GDM1 (cell line): ENCODE data around the gene DKKL1.
A peak's percentile ranks its signal among the peaks of the same experiment; 100 is the strongest.
"Not testable (repeated sequence)": the region's sequence is repeated elsewhere in the genome, so short reads cannot be mapped to it uniquely, and the experiment has no call there.

Source experiments
- DNase-seq: peaks from one replicate; lab custom pipeline; 2025; lab: John Stamatoyannopoulos, UW

DKKL1 gene

GRCh38 chr19:49363268-49364082 lies at the start of gene DKKL1:
DKKL1 (plus strand) TSS chr19:49363877; CDS start chr19:49363999, 122 bp downstream.
- DNase-seq = no peak

DNA sequence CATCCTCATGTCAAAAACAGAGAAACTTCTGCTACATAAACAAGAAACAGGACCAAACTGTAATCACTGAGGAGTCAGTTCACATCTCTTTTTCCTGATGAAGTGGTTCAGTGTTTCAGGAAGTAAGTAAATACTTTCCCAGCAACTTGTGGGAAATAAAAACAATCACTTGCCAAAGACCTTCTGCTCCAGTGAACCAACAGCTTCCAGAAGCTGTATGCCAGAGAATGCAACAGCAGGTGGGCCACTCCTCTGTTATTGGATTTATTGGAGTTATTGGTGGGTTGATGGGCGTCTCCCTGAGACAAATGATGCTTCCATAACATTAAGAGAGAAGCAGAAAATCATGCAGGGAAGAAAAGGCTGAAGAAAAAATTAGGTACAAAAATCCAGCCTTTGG lies 48.6 kb upstream of the DKKL1 start:
- no peak for DNase-seq

DNA sequence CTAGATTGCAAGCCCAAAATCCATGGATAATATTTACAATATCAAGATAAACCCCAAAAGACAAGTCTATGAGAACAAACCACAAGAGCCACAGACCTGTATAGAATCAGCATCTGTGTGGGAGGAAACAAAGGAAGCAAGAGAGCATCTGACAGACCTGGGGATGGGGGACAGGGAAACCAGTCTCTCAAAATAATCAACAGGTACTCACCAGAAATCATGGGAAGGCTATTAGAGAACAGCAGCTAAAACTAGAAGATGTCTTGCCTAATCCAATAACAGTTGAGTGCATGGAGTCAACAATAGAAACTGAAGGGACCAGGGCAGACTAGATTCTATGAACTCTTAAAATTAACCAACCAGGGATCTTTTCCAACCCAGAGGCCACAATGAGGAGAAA lies 47.4 kb upstream of the DKKL1 start:
- DNase-seq = no peak

DNA sequence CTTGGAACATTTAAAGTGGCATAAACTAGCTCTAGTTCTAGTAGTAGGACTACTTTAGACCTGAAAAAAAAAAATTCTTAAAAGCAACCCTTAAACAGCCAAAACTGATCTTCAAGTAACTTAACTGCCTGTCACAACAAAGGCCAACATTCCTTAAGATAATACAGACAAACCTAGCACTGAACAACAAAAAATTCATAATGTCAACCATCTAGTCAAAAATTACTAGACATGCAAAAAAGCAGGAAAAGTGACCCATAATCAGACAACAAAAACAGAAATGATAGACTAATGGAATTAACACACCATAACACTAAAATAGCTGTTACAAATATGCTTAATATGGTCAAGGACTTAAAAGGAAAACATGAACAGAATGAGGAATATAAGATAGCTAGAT lies 45.4 kb upstream of the DKKL1 start:
- DNase-seq = no peak

DNA sequence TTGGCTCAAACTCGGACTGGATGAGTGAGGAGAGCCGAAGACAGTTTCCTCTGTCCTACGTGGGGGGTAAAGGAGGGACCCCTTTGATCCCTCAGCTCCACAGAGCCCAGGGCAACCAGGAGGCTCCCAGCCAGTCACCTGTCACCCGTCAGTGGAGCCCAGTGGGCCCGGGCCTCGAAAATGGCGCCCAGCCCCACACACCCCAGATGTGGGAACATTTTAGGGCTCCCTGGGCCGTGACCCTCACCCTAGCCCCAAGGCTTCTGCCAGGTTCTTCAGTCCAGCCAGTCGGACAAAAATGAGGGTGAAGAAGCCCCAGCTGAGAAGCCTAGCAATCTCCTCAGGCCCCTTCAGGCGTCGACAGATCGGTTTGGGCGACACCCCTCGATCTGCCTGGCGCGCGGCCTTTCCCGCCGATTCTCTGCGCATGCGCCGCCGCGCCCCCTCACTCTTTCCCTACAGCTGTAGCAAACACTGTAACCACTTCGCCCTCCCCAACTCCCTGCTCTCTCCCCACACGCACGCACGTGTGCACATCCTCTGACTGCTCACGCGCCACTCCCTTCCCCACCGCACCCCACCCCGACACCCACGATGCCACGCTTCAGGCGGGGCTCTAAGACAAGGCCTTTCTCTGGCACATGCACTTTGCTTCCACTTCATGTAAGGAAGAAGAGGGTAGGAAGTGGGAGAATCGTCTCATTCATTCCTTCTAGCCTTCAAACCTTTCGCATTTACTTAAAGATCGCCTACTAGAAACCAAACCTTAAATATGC lies 38.7 kb upstream of the DKKL1 start, which contains the start of gene SLC6A16:
TSS of gene SLC6A16 (minus strand) at position 391 of the 776 bp plus-strand sequence. CDS start 13,844 bp downstream, outside the sequence.
- DNase-seq = no peak

DNA sequence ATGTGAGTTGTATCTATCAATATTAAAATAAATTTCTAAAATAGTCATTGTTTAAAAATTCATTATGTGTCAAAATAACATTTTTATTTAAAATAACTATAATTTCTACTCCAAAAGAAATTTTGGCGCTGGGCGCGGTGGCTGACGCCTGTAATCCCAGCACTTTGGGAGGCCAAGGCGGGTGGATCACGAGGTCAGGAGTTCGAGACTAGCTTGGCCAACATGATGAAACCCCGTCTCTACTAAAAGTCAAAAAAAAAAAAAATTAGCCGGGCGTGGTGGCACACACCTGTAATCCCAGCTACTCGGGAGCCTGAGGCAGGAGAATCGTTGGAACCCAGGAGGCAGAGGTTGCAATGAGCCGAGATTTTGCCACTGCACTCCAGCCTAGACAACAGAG lies 37.9 kb upstream of the DKKL1 start:
- not testable (repeated sequence) for DNase-seq

DNA sequence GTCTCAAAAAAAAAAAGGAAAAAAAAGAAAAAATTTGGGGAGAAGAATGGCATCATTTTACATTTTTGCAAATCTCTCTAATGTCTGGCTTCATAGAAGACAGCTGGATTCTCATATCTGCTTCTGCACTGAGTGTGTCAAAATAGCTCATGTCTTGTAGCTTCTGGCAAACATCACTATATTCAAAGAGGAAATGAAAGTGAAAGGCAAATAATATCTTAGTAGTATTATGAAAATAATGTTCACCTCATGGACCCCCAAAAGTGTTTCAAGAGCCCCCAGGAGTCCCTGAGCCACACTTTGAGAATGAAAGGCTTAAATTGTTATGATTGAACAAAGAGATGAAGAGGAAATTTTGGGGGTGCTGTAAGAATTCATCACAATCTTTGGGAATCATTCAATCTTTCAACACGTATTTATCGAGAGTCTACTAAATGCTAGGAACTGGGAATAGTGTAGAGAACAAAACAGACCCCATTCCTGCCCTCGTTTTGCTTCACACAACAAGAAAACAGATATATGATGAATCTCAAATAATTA lies 37.4 kb upstream of the DKKL1 start:
- DNase-seq = no peak

- DNase-seq = peak; percentile 25
Measured at GRCh38 chr19:49327878-49328544, 35.7 kb upstream of the DKKL1 start.

- DNase-seq = no peak
Measured at GRCh38 chr19:49328741-49329140, 34.9 kb upstream of the DKKL1 start.

DNA sequence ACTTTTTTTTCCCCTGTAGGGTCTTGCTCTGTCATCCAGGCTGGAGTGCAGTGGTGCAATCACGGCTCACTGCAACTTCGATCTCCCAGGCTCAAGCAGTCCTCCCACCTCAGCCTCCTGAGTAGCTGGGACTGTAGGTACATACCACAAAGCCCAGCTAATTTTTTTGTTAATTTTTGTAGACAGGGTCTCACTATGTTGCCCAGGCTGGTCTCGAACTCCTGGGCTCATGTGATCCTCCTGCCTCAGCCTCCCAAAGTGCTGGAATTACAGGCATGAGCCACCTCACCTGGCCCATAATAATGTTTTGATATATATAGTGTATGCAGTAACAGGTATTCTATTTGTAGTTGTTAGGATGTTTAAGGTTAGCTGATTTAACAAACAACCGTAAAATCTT lies 32.5 kb upstream of the DKKL1 start:
- DNase-seq = not testable (repeated sequence)

DNA sequence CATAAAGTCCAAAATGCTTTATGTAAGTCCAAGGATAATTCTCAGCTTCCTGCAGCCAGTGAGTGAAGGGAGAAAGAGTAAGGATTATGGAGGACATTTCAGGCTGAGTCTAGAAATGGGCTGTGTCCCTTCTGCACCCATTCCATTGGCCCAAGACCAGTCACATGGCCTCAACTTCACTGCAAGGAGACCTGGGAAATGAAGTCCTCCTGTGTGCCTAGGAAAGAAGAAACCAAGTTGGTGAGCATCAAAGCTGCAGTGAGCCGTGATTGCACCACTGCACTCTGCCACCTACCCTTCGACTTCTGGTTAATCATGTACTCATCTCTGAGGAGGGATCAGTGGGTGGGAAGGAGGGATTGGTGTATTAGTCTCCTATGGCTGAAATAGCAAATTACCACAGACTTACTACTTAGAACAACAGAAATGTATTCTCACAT lies 32.0 kb upstream of the DKKL1 start:
- peak; percentile 48 for DNase-seq

DNA sequence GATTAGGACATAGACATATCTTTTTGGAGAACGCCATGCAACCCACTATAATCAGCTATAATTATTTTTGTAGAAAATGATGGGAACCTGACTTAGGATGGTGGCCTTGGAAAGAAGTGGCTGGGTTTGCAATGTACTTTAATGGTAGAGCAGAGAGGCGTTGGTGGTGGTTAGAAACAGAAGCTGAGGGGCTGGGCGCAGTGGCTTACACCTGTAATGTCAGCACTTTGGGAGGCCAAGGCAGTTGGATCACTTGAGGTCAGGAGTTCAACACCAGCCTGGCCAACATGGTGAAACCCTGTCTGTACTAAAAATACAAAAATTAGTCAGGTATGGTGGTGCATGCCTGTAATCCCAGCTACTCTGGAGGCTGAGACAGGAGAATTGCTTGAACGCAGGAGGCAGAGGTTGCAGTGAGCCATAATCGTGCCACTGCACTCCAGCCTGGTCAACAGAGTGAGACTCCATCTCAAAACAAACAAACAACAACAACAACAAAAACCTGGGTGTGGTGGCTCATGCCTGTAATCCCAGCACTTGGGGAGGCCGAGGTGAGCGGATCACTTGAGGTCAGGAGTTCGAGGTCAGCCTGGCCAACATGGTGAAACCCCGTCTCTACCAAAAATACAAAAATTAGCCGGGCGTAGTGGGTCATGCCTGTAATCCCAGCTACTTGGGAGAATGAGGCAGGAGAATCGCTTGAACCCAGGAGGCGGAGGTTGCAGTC lies 30.8 kb upstream of the DKKL1 start:
- not testable (repeated sequence) for DNase-seq

- peak; percentile 9 for DNase-seq
Measured at GRCh38 chr19:49333418-49333805, 30.3 kb upstream of the DKKL1 start.

DNA sequence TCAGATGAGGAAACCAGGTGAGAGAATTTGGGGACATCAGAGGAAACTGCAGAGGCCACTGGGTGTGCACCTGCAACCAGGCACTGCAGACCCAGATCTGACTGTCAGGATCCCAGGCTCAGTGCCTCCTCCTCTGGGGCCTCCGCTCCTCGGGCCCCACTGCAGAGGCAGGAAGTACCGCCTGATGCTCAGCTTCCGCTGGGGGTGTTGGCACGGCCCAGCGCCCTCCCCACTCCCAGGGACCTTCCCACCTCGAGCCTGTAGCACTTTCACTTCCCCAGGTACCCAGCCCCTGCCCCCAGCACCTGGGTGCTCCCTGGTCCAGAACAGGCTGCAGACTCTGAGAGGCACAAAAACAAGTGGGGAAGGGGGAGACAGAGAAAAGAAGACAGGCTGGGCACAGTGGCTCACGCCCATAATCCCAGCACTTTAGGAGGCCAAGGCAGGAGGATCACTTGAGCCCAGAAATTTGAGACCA lies 29.8 kb upstream of the DKKL1 start:
- DNase-seq = peak; percentile 67

DNA sequence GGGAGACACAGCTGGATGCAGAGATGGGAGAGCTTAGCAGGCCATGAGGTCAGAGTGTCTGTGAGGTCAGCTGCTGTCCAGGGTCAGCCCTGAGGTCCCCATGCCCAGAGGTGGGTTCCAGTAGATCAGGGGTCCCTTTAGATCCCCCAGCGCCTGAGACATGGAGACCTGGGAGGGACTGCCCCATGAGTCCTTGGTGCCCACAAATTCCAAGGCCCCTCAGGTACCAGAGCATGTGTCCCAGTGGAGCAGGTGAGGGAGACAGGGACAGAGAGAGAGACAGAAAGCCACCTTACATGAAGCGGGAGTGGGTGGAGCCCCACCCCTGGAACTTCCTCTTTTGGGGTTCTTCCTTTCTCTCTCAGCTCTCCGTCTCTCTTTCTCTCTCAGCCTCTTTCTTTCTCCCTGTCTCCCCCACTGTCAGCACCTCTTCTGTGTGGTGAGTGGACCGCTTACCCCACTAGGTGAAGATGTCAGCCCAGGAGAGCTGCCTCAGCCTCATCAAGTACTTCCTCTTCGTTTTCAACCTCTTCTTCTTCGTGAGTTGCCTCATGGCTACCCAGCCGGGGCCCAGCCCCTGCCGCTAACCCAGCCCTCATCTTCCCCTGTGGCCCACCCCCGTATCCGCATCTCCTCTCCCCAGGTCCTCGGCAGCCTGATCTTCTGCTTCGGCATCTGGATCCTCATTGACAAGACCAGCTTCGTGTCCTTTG lies 28.4 kb upstream of the DKKL1 start, which contains the start of gene CD37:
TSS of gene CD37 (plus strand) at position 336 of the 713 bp plus-strand sequence. CDS start at position 471, 135 bp downstream.
- DNase-seq = peak; percentile 72

- DNase-seq = peak; percentile 42
Measured at GRCh38 chr19:49335784-49336481, 27.7 kb upstream of the DKKL1 start.

- DNase-seq = no peak
Measured at GRCh38 chr19:49336482-49337266, 27.0 kb upstream of the DKKL1 start.

DNA sequence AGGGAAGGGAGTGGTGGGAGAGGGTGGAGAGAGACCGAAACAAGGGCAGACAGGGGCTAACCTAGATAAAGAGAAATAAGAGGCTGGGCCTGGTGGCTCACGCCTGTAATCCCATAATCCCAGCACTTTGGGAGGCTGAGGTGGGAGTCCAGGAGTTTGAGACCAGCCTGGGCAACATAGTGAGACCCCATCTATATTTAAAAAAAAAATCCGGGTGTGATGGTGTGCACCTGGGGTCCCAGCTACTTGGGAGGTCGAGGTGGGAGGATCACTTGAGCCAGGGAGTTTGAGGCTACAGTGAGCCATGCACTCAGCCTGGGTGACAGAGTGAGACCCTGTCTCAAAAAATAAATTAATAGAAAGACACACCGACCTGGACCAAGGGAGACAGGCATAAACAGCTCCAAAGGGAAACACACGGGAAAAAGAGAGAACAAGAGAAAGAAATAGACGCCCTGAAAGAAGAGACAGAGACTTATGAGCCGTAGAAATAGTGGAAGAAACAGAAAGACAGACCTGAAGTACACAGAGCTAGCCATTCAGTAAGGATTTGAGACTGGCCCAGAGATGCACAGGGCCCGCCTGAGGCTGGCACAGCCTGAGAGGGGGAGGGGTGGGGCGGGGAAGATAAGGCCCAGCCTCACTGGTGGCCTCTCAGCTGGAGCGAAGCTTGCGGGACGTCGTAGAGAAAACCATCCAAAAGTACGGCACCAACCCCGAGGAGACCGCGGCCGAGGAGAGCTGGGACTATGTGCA lies 26.2 kb upstream of the DKKL1 start:
- no peak for DNase-seq
